Stimulated activated CD4-positive, alpha-beta T cell treated with anti-CD3 and anti-CD28 coated beads, Interleukin-2, amount 100 ng/mL, for 4 hours (primary cell): ENCODE measurements around the gene MAPKBP1.

Experiments used
- DNase-seq: peaks from one replicate; pipeline ENCODE4 v3.0.0-alpha.2; 2020; ENCODE audit warnings: low read depth

The MAPKBP1 gene

GRCh38 chr15:41848631-41849030, 74.3 kb downstream of the MAPKBP1 start:
- no peak for DNase-seq

- no peak for DNase-seq
Measured at GRCh38 chr15:41849204-41849603, 74.9 kb downstream of the MAPKBP1 start.

- DNase-seq = no peak
Measured at GRCh38 chr15:41849861-41850260, 75.6 kb downstream of the MAPKBP1 start.

GRCh38 chr15:41850482-41851166, 76.3 kb downstream of the MAPKBP1 start:
- DNase-seq = no peak

GRCh38 chr15:41851167-41851523, 76.9 kb downstream of the MAPKBP1 start:
- DNase-seq = no peak

GRCh38 chr15:41851755-41852370, 77.6 kb downstream of the MAPKBP1 start:
- no peak for DNase-seq

GRCh38 chr15:41852736-41853590, 78.7 kb downstream of the MAPKBP1 start:
- no peak for DNase-seq

- DNase-seq = no peak
Measured at GRCh38 chr15:41853831-41854230, 79.5 kb downstream of the MAPKBP1 start.

GRCh38 chr15:41854443-41854842, 80.2 kb downstream of the MAPKBP1 start:
- no peak for DNase-seq

- DNase-seq = no peak
Measured at GRCh38 chr15:41855261-41855961, 81.1 kb downstream of the MAPKBP1 start.

GRCh38 chr15:41856262-41856661, 82.0 kb downstream of the MAPKBP1 start:
- DNase-seq = no peak

GRCh38 chr15:41856716-41857115, 82.4 kb downstream of the MAPKBP1 start:
- DNase-seq = no peak

GRCh38 chr15:41857316-41857715, 83.0 kb downstream of the MAPKBP1 start:
- DNase-seq = no peak

- DNase-seq = no peak
Measured at GRCh38 chr15:41858756-41859155, 84.5 kb downstream of the MAPKBP1 start.

- DNase-seq = no peak
Measured at GRCh38 chr15:41860049-41860828, 86.0 kb downstream of the MAPKBP1 start.

GRCh38 chr15:41861736-41862356, 87.6 kb downstream of the MAPKBP1 start:
- no peak for DNase-seq

- no peak for DNase-seq
Measured at GRCh38 chr15:41862515-41863116, 88.3 kb downstream of the MAPKBP1 start.

GRCh38 chr15:41865490-41866055, 91.3 kb downstream of the MAPKBP1 start:
- no peak for DNase-seq

GRCh38 chr15:41866263-41866703, 92.0 kb downstream of the MAPKBP1 start:
- DNase-seq = no peak

- DNase-seq = no peak
Measured at GRCh38 chr15:41866872-41867579, 92.7 kb downstream of the MAPKBP1 start.
